Chondrocyte (in vitro differentiated cells): Measurements from ENCODE around the gene CTSK. TPM values are rescaled to one million over a fixed set of nuclear protein-coding genes. Genes with fewer than 3 reads are reported as not detected.
A peak's percentile ranks its signal among the peaks of the same experiment; 100 is the strongest.

Experiments used
- DNase-seq: peaks from one replicate; pipeline ENCODE4 v3.0.0; 2021; ENCODE audit warnings: mixed read lengths, low spot score
- H3K27ac Mint-ChIP-seq: one replicate; pipeline ENCODE4 v1.8.0; 2021; ENCODE audit warnings: mild to moderate bottlenecking, moderate library complexity, mixed read lengths; ENCODE audit not compliant: unreplicated experiment
- H3K27me3 Mint-ChIP-seq: 2 replicates; pipeline ENCODE4 v1.8.0; 2021; ENCODE audit warnings: low read depth, mixed read lengths
- H3K36me3 Mint-ChIP-seq: 2 replicates; pipeline ENCODE4 v1.8.0; 2021; ENCODE audit warnings: low read depth, mixed read lengths
- H3K4me1 Mint-ChIP-seq: 2 replicates; pipeline ENCODE4 v1.8.0; 2021; ENCODE audit warnings: low read depth, mild to moderate bottlenecking, mixed read lengths
- H3K4me3 Mint-ChIP-seq: one replicate; pipeline ENCODE4 v1.8.0; 2021; ENCODE audit warnings: mild to moderate bottlenecking, moderate library complexity, mixed read lengths; ENCODE audit not compliant: unreplicated experiment
- H3K9me3 Mint-ChIP-seq: 2 replicates; pipeline ENCODE4 v1.8.0; 2021; ENCODE audit warnings: low read depth, mixed read lengths
- CTCF ChIP-seq: fragments of 200-600 bp; sonication (generic); IDR thresholded peaks from 2 replicates; pipeline ENCODE4 v1.5.0; 2021; ENCODE audit warnings: antibody characterized with exemption, mild to moderate bottlenecking, moderate library complexity
- total RNA-seq: library from RNA; stranded (reverse); gene quantifications from 3 replicates; pipeline ENCODE4 v1.2.1, GENCODE V29; 2021

The CTSK gene
- total RNA-seq, 1 donor from 2014 or later: 4.9 TPM

- TF ChIP-seq CTCF: no peak
- Mint-ChIP-seq H3K9me3 (peaks cover 2% of the 10 kb centered on the region), H3K4me3 (peak within 1 kb of the TSS; percentile 20)
These were observed 42.6 kb downstream of the CTSK start, which contains the start of gene CTSS for GRCh38 chr1:150765296-150765976. TSS of gene CTSS (minus strand) at chr1:150765778. CDS start at chr1:150764763, 1,015 bp downstream.

GRCh38 chr1:150764617-150765101 is 43.4 kb downstream of the CTSK start:
- DNase-seq: no peak
- no peak for TF ChIP-seq CTCF
- H3K9me3 Mint-ChIP-seq: peaks cover 5% of the 10 kb centered on the region
- H3K27ac Mint-ChIP-seq: peak overlapping the region; percentile 50
- H3K4me3 Mint-ChIP-seq: no peak overlapping the region
- H3K4me1 Mint-ChIP-seq: peaks cover 18% of the 10 kb centered on the region
- H3K36me3 Mint-ChIP-seq: peaks cover 4% of the 10 kb centered on the region
- no peaks in the 10 kb centered on the region for H3K27me3 Mint-ChIP-seq

More at GRCh38 chr1:150765296-150765976, 42.6 kb downstream of the CTSK start, which contains the start of gene CTSS:
- Mint-ChIP-seq H3K27me3 (peaks cover under 1% of the 10 kb centered on the region), H3K36me3 (no peaks in the 10 kb centered on the region), H3K4me1 (peaks cover 18% of the 10 kb centered on the region), H3K27ac (peak within 1 kb of the TSS; percentile 50)
- DNase-seq: no peak

GRCh38 chr1:150763018-150763417 is 45.0 kb downstream of the CTSK start:
- Mint-ChIP-seq H3K27me3 (no peaks in the 10 kb centered on the region), H3K4me1 (peaks cover 18% of the 10 kb centered on the region), H3K4me3 (no peak overlapping the region), H3K27ac (no peak overlapping the region), H3K9me3 (peaks cover 5% of the 10 kb centered on the region), H3K36me3 (peaks cover 4% of the 10 kb centered on the region)
- no peak for TF ChIP-seq CTCF
- no peak for DNase-seq

GRCh38 chr1:150762552-150762951 is 45.5 kb downstream of the CTSK start:
- Mint-ChIP-seq H3K27ac (no peak overlapping the region), H3K4me1 (peaks cover 18% of the 10 kb centered on the region), H3K9me3 (peaks cover 5% of the 10 kb centered on the region), H3K4me3 (no peak overlapping the region), H3K27me3 (no peaks in the 10 kb centered on the region), H3K36me3 (peaks cover 4% of the 10 kb centered on the region)
- TF ChIP-seq CTCF: no peak
- no peak for DNase-seq

DNA sequence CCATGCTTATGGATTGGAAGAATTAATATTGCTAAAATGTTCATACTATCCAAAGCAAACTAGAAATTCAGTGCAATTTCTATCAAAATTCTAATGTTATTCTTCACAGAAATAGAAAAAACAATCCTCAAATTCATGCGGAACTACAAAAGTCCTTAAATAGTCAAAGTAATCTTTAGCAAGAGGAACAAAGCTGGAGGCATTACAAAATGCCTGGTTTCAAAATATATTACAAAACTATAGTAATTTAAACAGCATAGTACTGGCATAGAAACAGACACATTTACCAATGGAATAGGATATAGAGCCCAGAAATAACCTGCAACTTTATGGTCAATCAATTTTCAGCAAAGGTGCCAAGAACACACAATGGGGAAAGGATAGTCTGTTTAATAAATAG is 46.3 kb downstream of the CTSK start:
- Mint-ChIP-seq H3K36me3 (peaks cover 4% of the 10 kb centered on the region), H3K4me1 (peaks cover 18% of the 10 kb centered on the region), H3K4me3 (no peak overlapping the region), H3K27ac (no peak overlapping the region), H3K9me3 (peaks cover 5% of the 10 kb centered on the region), H3K27me3 (no peaks in the 10 kb centered on the region)
- TF ChIP-seq CTCF: no peak
- DNase-seq: no peak
